IPS-18c (cell line): ENCODE results near the gene DUSP22.
"Not testable (repeated sequence)": the region's sequence is repeated elsewhere in the genome, so short reads cannot be mapped to it uniquely, and the experiment has no call there.

Source experiments
- H3K4me3 ChIP-seq: 2 replicates; pipeline ENCODE4 v1.7.0; 2013; ENCODE audit warnings: low read depth, mild to moderate bottlenecking, low read length, moderate library complexity; ENCODE audit not compliant: insufficient read depth
- H3K9me3 ChIP-seq: one replicate; pipeline ENCODE4 v1.6.1; 2013; ENCODE audit warnings: mild to moderate bottlenecking, low read length, moderate library complexity; ENCODE audit not compliant: control insufficient read depth, insufficient read depth

DUSP22 gene, protein sequence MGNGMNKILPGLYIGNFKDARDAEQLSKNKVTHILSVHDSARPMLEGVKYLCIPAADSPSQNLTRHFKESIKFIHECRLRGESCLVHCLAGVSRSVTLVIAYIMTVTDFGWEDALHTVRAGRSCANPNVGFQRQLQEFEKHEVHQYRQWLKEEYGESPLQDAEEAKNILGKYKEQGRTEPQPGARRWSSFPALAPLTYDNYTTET

DNA sequence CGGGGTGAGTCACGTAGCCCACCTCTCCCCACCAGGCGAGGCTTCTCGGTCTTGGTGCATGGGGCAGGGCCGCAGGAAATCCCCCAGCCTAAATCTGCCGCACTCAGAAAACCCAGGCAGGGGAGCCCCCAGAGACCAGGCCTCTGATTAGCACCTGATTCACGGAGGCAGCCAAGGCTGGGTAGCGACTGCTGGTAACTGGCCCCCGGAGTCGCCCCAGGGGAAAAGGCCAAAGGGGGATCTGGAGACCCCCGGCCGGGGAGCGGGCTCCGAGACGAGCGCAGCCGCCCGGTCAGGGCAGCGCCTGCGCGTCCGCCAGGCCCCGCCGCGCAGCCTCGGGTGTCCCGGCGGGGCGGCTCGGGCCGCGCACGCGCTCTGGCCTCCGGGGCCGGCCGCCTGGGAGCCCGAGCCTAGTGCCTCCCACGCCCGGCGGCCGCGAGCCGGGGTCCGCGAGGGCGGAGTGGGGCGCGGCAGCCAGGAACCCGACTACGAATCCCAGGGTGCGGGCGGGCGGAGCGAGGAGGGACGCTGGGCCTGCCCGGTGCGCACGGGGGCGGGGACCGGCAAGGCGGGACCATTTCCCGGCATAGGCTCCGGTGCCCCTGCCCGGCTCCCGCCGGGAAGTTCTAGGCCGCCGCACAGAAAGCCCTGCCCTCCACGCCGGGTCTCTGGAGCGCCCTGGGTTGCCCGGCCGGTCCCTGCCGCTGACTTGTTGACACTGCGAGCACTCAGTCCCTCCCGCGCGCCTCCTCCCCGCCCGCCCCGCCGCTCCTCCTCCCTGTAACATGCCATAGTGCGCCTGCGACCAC, at the start of gene DUSP22:
DUSP22 (plus strand) TSS at position 791 of the 809 bp plus-strand sequence. CDS start 53 bp downstream, outside the sequence.
- H3K9me3 ChIP-seq, result no peaks in the 10 kb centered on the region
- H3K4me3 ChIP-seq, result peak within 1 kb of the TSS; percentile 72

DNA sequence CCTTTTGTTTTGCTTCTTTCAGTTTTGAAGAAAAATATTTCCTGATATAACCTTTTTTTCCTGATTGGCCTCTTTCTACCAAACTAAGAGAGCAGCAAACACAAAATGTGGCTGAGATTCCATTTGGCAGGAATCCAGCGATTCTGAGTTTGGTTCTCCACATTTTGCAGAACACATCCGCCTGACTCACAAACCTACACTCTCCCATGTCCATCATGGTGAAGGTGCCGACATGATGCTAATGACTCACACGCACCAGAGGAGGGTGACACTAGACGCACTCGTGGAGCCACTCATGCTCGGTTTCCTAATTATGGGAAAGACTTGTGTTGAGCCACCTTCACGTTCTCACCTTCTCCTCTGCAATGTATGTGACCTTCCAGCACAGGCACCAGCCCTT, 45.9 kb upstream of the DUSP22 start:
- H3K4me3 ChIP-seq, result no peak overlapping the region

DNA sequence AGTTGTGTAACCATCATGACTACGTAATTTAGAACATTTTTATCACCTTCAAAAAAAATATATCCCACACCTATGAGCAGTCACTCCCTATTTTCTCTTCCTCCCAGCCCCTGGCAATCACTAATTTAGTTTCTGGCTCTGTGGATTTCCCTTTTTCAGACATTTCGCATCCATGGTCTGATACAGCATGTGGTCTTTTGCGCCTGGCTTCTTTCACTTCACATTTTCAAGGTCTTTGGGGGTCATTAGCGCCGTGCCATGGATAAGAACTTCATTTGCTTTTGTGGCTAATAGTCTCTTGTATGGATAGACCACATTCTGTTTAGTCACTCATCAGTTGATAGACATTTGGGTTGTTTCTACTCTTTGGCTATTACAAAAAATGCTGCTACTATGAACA, 44.9 kb upstream of the DUSP22 start:
- Histone ChIP-seq H3K4me3 (no peak overlapping the region), H3K9me3 (no peaks in the 10 kb centered on the region)

More for the DNA sequence above, 45.9 kb upstream of the DUSP22 start:
- no peaks in the 10 kb centered on the region for H3K9me3 ChIP-seq

DNA sequence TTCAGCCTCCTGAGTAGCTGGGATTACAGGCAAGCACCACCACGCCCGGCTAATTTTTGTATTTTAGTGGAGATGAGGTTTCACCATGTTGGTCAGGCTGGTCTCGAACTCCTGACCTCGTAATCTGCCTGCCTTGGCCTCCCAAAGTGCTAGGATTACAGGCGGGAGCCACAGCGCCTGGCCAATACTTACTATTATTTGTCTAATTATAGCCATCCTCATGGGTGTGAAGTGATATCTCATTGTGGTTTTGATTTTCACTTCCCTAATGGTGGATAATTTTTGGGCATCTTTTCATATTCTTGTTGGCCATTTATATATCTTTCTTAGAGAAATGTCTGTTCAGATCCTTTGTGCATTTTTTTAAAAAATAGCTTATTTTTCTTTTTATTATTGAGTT, 44.2 kb upstream of the DUSP22 start:
- not testable (repeated sequence) for H3K4me3 ChIP-seq, H3K9me3 ChIP-seq

DNA sequence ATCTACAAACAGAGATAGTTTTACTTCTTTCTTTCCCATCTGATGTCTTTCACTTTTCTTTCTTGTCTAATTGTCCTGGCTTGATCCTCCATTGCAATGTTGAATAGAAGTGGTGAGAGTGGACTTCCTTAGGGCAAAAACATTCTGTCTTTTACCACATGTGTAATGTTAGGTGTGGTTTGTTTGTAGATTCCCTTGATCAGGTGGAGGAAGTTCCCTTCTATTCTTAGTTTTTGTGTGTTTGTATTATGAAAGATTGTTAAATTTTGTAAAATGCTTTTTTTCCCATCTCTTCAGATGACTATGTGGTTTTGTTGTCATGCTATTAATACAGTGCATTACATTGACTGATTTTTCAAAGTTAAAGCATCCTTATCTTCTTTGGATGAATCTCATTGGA, 41.6 kb upstream of the DUSP22 start:
- H3K9me3 ChIP-seq, result no peaks in the 10 kb centered on the region

DNA sequence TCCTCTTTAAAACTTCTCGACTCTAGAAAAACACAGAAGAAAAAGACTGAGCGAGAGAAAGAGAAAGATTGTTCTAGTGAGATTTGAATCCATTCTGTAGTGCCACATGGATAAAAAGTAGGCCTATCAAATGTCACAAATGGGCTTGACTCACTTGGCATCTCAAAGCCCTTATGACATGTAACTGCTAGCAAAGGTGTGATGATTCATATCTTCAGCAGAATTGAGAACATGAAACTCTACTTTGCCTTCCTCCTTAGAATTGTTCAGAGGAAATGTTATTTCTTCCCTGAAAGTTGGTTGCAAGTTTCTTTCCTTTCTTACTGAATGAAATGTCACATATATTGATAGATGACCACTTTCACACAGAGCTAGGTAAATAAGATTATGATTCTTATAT, 40.4 kb upstream of the DUSP22 start:
- H3K9me3 ChIP-seq, result no peaks in the 10 kb centered on the region
- no peak overlapping the region for H3K4me3 ChIP-seq

More for the DNA sequence above, 41.6 kb upstream of the DUSP22 start:
- no peak overlapping the region for H3K4me3 ChIP-seq

DNA sequence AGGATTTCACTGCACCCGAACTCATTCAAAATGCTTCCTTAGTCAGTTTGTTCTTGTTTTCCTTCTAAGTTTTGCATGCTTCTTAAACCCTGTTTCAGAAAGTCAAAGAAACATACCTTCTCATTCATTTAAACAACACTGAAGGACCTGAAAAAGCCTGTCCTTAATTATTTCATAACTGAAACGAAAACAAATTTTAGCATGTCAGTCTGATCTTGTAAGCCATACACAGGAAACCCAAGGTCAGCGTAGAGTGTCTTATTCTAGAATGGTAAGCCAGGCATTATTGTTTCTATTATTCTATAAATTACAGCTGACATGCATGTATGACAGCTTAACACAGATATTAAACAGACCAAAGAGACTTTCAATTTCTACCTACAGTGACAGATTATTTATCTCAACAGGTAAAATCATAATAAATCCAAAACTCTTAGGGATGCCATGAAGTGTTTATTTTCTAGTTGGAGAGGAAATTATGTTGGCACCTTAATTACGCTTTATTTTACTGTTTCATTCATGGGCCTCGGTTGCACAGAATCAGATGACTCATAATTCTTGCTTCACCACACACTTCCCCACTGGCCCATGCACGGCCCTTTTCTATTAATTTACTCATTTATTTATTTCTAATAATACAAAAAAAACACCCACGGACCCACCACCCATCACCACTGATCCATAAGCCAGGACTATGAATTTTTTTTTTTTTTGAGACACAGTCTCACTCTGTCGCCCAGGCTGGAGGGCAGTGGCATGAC, 39.3 kb upstream of the DUSP22 start:
- H3K4me3 ChIP-seq, result no peak overlapping the region
- no peaks in the 10 kb centered on the region for H3K9me3 ChIP-seq

DNA sequence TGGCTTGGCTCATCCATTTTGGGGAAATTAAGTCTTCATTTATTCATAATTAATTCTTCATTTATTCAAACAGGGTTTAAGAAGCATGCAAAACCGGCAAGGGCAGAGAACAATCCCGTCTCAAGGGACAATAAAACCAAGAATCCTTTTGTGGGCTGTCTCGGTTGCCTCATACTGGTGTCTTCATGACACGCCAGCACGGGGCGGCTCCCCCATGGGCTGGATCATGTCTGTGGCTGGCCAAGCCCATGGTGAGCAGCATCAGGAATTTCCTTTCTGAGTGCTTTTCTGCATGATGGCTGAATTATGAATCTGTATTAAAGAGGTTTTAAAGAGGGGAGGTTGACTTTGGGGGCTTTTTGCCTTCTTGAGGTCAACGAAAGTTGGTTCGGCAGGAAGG, 38.3 kb upstream of the DUSP22 start:
- no peak overlapping the region for H3K4me3 ChIP-seq
- H3K9me3 ChIP-seq, result no peaks in the 10 kb centered on the region

DNA sequence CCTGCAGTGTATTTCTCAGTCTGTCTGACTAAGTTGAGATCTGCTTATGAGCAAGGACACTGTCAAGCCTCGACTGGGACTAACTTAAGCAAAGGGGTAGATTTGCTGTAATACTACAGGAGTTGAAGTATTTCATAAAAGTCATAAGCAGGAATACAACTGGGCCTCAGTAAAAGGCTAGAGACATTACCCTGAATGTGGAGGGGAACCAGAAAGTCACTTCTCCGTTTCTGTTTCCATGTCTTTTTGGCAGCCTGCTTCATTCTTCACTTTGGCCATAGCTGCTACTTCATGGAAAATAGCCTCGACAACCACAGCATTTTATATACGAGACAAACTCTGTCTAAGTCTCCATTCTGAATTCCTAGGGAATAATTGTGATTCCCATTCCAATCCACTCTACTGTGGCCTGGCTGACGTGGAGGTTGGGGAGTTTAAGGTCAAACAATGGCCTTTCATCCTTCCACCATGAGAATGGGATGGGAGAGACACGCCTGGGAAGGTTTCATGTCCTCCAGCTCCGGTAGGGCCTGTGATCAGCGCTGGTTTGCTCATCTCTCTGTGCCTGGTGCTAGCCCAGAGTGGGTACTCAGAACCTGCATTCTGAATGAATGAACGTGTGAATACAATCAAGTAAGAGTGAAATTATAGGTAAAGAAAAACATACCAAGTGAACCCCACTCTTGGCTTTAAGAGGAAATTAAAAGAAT, 37.1 kb upstream of the DUSP22 start:
- Histone ChIP-seq H3K4me3 (no peak overlapping the region), H3K9me3 (no peaks in the 10 kb centered on the region)

DNA sequence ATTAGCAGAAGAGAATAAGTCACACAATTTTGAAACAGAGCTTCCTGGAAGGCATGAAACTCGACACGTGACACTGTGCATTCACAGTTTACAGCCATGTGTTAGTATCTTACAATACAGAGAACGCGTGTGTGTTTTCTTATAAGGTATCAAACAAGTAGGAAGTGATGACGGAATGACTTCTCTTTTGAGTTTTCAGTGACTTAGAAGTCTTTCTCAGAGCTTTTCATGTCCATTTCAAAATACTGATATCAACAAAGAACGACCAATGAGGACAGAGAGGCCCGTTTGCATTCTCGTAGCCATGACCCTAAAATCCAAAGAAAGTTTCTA, 36.6 kb upstream of the DUSP22 start:
- Histone ChIP-seq H3K4me3 (no peak overlapping the region), H3K9me3 (no peaks in the 10 kb centered on the region)

DNA sequence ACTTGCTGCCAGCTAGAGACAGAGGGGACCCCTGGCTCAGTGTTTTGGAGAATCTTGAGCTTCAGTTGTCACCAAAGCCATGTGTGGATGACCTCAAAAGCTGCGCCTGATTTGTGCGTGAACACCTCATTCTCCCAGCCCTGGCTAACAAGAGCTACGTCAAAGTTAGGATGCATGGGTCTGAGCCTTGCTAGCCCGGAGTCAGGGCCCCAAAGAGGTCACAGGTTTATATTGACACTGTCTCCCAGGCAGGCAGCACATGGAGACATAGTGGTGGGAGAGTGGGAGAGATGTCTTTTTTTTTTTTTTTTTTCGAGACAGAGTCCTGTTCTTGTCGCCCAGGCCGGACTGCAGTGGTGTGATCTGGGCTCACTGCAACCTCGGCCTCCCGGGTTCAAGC, 36.1 kb upstream of the DUSP22 start:
- Histone ChIP-seq H3K9me3 (no peaks in the 10 kb centered on the region), H3K4me3 (no peak overlapping the region)

DNA sequence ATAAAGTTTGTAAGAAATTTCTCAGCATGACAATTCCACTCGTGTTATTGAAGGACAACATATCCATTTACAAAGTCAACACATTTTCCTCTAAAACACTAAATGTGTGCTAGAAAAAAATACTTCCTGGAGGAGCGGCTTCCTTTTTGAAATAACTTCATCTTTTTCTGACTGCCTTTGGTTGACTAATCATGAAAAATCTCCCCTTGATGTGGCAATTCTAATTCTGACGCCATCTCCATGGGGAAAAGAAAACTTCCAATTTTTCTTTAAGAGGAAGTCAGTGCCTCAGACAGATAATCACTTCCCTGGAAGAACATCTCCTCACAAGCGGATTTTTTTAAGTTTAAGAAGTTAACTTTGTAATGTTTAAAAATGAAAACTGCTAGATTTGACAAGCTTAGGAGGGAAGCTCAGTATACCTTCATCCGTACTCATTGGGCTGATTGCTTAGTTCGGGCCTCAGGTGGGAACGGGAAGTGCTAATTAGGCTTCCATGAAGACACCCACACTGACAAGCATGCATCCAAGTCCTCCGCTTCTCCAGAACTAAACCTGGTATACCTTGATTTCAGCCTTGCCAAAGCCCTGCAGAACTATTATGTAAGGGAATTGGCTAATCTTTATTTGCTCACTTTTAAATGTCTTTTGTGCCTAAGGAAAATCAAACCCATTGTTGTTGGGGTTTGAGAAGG, 35.1 kb upstream of the DUSP22 start:
- H3K4me3 ChIP-seq, result no peak overlapping the region
- H3K9me3 ChIP-seq, result no peaks in the 10 kb centered on the region

DNA sequence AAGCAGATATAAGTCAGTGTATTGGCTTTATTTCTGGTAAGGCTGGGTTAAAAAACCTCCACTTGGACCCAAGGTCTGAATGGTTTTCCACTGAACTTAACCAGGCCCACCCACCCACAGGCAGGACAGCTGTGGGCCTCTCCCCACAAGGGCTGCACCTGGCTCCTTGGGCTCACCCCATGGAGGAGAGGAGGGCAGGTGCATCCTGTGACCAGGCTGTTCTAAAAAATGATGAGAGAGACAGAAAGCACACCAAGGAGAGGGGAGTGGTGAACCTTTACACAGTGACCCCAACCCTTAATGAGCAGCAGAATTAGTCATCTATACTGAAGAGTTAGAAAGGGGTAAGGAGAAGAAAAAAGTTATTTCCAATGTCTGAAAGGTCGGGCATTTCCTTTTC, 34.5 kb upstream of the DUSP22 start:
- H3K4me3 ChIP-seq, result no peak overlapping the region
- H3K9me3 ChIP-seq, result no peaks in the 10 kb centered on the region

DNA sequence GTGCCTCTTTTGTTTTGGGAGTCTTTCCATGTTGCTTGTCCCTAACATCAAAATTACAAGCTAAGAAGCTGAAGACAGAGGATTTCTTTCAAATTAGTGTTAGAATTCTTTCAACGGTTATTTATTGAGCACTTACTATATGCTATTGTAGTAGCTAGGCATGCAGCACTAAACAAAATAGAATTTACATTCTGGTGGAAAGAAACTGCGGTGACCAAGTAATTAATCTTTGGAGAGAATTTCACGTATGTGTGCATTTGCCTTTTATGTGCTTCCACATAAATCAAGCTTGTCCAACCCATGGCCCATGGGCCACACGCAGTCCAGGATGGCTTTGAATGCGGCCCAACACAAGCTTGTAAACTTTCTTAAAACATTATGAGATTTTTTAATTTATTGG, 33.0 kb upstream of the DUSP22 start:
- no peaks in the 10 kb centered on the region for H3K9me3 ChIP-seq
- no peak overlapping the region for H3K4me3 ChIP-seq

DNA sequence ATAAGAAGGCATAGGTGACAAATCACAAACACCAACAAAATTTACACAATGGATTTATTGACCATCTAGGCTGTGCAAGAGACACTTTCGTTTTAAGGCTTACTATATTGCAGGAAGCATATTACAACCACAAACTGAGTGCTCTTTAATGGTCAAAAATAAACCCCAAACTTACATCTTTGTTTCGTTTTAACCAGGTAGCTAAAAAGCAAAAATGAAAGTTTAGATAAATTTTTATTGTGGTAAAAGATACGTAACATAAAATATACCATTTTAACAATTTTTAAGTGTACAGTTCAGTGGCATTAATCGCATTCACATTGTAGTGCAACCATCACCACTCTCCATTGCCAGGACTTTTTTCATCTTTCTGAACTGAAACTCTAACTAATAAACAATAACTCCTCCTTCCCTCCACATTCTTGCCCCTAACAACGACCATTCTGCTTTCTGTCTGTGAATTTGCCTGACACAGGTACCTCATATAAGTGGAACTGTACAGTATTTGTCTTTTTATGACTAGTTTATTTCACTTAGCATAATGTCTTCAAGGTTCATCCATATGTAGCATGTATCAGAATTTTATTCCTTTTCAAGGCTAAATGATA, 32.3 kb upstream of the DUSP22 start:
- Histone ChIP-seq H3K4me3 (no peak overlapping the region), H3K9me3 (no peaks in the 10 kb centered on the region)

DNA sequence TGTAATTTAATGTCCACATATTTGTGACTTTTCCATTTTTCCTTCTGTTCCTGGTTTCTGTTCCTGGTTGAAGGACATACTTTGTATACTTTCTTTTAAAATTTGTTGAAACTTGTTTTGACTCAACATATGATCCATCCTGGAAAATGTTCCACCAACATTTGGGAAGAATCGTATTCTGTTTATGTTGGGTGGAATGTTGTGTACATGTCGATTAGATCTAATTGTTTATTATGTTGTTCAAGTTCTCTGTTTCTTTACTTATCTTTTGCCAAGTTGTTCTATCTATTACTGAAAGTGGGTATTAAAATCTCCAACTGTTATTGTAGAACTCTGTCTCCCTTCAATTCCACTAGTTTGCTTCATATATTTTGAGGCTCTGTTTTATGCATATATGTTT, 27.7 kb upstream of the DUSP22 start:
- H3K9me3 ChIP-seq, result no peaks in the 10 kb centered on the region
- H3K4me3 ChIP-seq, result no peak overlapping the region
